Suprapubic skin (tissue), 4 donors: ENCODE measurements around the gene HFM1. TPM values are rescaled to one million over a fixed set of nuclear protein-coding genes. Genes with fewer than 3 reads are reported as not detected.
"Not testable (repeated sequence)": the region's sequence is repeated elsewhere in the genome, so short reads cannot be mapped to it uniquely, and the experiment has no call there.

ENCODE experiments used
- DNase-seq, 2 donors: peaks; one replicate each; pipeline ENCODE4 v3.0.0-alpha.2; 2019; ENCODE audit warnings: low spot score in 2 of 2
- H3K27ac ChIP-seq: fragments of 200-600 bp; sonication (generic); one replicate; pipeline ENCODE4 v1.5.1; 2019
- H3K27me3 ChIP-seq: fragments of 200-600 bp; sonication (generic); one replicate; pipeline ENCODE4 v1.5.1; 2019
- H3K36me3 ChIP-seq: fragments of 200-600 bp; sonication (generic); one replicate; pipeline ENCODE4 v1.5.1; 2019
- H3K4me1 ChIP-seq: fragments of 200-600 bp; sonication (generic); one replicate; pipeline ENCODE4 v1.5.1; 2019
- H3K4me3 ChIP-seq: fragments of 200-600 bp; sonication (generic); one replicate; pipeline ENCODE4 v1.5.1; 2019; ENCODE audit warnings: mild to moderate bottlenecking
- H3K9me3 ChIP-seq: fragments of 200-600 bp; sonication (generic); one replicate; pipeline ENCODE4 v1.5.1; 2019
- EP300 ChIP-seq: sonication (generic); formaldehyde crosslinking; IDR thresholded peaks from one replicate; pipeline ENCODE4 v1.6.1; 2017; ENCODE audit warnings: antibody characterized with exemption
- POLR2A ChIP-seq, 2 donors: fragments of 450-650 bp; IDR thresholded peaks; one replicate each; pipeline ENCODE4 v1.6.1; 2017; ENCODE audit warnings: antibody characterized with exemption in 2 of 2, mild to moderate bottlenecking in 2 of 2, moderate library complexity in 2 of 2
- POLR2AphosphoS5 ChIP-seq, 3 donors: sonication (generic); formaldehyde crosslinking; IDR thresholded peaks; one replicate each; pipeline ENCODE4 v1.6.1; 2017; ENCODE audit warnings: antibody characterized with exemption in 3 of 3
- WGBS: methylation state at CpG from one replicate; pipeline ENCODE4 v1.1.5; 2018; 5-methylcytosine and 5-hydroxymethylcytosine counted together
- total RNA-seq, 4 donors: library from RNA; depleted of rRNA; stranded (reverse); fragments of >200 nt; gene quantifications; one replicate each; pipeline ENCODE4 v1.1.0, GENCODE V29; 2016
- TF ChIP-seq, protein P1 (sequence below), 2 donors: fragments of 200-600 bp in 1 of 2; fragments of 450-650 bp in 1 of 2; sonication (generic) in 1 of 2; IDR thresholded peaks; one replicate each; pipeline ENCODE4 v1.5.1; 2016 to 2019; ENCODE audit warnings: antibody characterized with exemption in 2 of 2, mild to moderate bottlenecking in 1 of 2, moderate library complexity in 1 of 2

The HFM1 gene
- total RNA-seq, 4 donors from 2014 or later, result 1.0 TPM; not detected in 3

DNA sequence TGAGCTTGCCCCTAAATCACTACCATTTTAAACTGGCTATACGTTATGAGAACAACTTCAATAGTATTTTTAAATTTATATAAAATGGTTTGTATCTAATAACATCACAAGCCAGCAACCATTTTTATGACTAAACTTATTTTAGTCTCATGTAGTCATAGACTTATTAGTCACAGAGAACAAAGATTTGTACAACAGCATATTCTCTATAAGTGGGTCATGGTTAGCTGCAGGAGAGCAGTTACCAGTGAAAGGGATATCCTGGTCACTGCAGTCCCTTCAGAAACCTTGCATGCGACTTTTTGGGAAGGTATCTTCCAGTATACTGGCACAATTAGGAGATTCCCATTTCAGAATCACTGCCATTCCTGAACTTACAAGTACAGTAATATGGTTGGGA is 90.0 kb downstream of the HFM1 start:
- H3K27me3 ChIP-seq, result no peaks in the 10 kb centered on the region
- H3K27ac ChIP-seq, result no peak overlapping the region
- H3K4me1 ChIP-seq, result no peaks in the 10 kb centered on the region
- no peaks in the 10 kb centered on the region for H3K36me3 ChIP-seq
- WGBS, result 85% methylated on average over 2 of the region's 2 CpGs
- DNase-seq, result no peak
- no peak overlapping the region for H3K4me3 ChIP-seq
- TF ChIP-seq POLR2A (IDR thresholded peaks at IDR 0.05), result no peak
- TF ChIP-seq POLR2AphosphoS5 (IDR thresholded peaks at IDR 0.05), result no peak
- TF ChIP-seq EP300, result no peak
- TF ChIP-seq, protein P1, sequence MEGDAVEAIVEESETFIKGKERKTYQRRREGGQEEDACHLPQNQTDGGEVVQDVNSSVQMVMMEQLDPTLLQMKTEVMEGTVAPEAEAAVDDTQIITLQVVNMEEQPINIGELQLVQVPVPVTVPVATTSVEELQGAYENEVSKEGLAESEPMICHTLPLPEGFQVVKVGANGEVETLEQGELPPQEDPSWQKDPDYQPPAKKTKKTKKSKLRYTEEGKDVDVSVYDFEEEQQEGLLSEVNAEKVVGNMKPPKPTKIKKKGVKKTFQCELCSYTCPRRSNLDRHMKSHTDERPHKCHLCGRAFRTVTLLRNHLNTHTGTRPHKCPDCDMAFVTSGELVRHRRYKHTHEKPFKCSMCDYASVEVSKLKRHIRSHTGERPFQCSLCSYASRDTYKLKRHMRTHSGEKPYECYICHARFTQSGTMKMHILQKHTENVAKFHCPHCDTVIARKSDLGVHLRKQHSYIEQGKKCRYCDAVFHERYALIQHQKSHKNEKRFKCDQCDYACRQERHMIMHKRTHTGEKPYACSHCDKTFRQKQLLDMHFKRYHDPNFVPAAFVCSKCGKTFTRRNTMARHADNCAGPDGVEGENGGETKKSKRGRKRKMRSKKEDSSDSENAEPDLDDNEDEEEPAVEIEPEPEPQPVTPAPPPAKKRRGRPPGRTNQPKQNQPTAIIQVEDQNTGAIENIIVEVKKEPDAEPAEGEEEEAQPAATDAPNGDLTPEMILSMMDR (IDR thresholded peaks at IDR 0.05), result no peak
- H3K9me3 ChIP-seq, result no peaks in the 10 kb centered on the region

- no peaks in the 10 kb centered on the region for H3K36me3 ChIP-seq
- H3K4me3 ChIP-seq, result no peak overlapping the region
- no peaks in the 10 kb centered on the region for H3K4me1 ChIP-seq
- H3K9me3 ChIP-seq, result peaks cover 4% of the 10 kb centered on the region
- TF ChIP-seq POLR2A (IDR thresholded peaks at IDR 0.05), result no peak
- TF ChIP-seq POLR2AphosphoS5 (IDR thresholded peaks at IDR 0.05), result no peak
- TF ChIP-seq, protein P1 (IDR thresholded peaks at IDR 0.05), result no peak
- TF ChIP-seq EP300, result no peak
- 81% methylated on average over 2 of the region's 2 CpGs for WGBS
- DNase-seq, result no peak
- no peak overlapping the region for H3K27ac ChIP-seq
- H3K27me3 ChIP-seq, result no peaks in the 10 kb centered on the region
Observed at GRCh38 chr1:91311672-91312071, 93.0 kb downstream of the HFM1 start.

- no peak for DNase-seq
- no peaks in the 10 kb centered on the region for H3K27me3 ChIP-seq
- H3K36me3 ChIP-seq, result no peaks in the 10 kb centered on the region
- H3K4me3 ChIP-seq, result no peak overlapping the region
- TF ChIP-seq, protein P1 (IDR thresholded peaks at IDR 0.05), result no peak
- TF ChIP-seq POLR2A (IDR thresholded peaks at IDR 0.05), result no peak
- TF ChIP-seq POLR2AphosphoS5 (IDR thresholded peaks at IDR 0.05), result no peak
- no peak for TF ChIP-seq EP300
- H3K4me1 ChIP-seq, result no peaks in the 10 kb centered on the region
- H3K27ac ChIP-seq, result no peak overlapping the region
- H3K9me3 ChIP-seq, result peaks cover 4% of the 10 kb centered on the region
Observed at GRCh38 chr1:91308544-91308943, 96.1 kb downstream of the HFM1 start.

- Histone ChIP-seq H3K36me3 (no peaks in the 10 kb centered on the region), H3K27ac (no peak overlapping the region), H3K4me3 (no peak overlapping the region), H3K4me1 (no peaks in the 10 kb centered on the region), H3K9me3 (peaks cover 4% of the 10 kb centered on the region), H3K27me3 (no peaks in the 10 kb centered on the region)
- TF ChIP-seq POLR2A (IDR thresholded peaks at IDR 0.05) (no peak), EP300 (no peak), POLR2AphosphoS5 (IDR thresholded peaks at IDR 0.05) (no peak)
- TF ChIP-seq, protein P1 (IDR thresholded peaks at IDR 0.05), result no peak
- whole genome bisulfite sequencing, result 97% methylated on average over 1 of the region's 1 CpG
- no peak for DNase-seq
Observed at GRCh38 chr1:91307784-91308409, 96.7 kb downstream of the HFM1 start.

DNA sequence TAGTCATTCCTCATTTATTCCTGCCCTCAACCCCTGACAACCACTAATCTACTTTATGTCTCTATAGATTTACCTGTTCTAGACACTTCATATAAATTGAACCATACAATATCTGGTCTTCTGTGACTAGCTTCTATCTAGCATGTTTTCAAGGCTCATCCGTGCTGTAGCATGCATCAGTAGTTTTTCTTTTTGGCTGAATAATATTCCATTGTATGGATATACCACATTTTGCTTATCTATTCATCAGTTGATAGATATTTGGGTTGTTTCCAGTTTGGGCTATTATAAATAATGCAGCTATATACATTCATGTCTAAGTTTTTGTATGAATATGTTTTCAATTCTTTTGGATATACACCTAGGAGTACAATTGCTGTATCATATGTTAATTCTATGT is 101.5 kb downstream of the HFM1 start:
- no peak for DNase-seq
- WGBS, result 93% methylated on average over 1 of the region's 1 CpG
- H3K4me3 ChIP-seq, result no peak overlapping the region
- H3K9me3 ChIP-seq, result peaks cover 4% of the 10 kb centered on the region
- no peaks in the 10 kb centered on the region for H3K27me3 ChIP-seq
- H3K27ac ChIP-seq, result no peak overlapping the region
- TF ChIP-seq POLR2A (IDR thresholded peaks at IDR 0.05) (no peak), POLR2AphosphoS5 (IDR thresholded peaks at IDR 0.05) (no peak), EP300 (no peak)
- H3K4me1 ChIP-seq, result no peaks in the 10 kb centered on the region
- no peaks in the 10 kb centered on the region for H3K36me3 ChIP-seq

DNA sequence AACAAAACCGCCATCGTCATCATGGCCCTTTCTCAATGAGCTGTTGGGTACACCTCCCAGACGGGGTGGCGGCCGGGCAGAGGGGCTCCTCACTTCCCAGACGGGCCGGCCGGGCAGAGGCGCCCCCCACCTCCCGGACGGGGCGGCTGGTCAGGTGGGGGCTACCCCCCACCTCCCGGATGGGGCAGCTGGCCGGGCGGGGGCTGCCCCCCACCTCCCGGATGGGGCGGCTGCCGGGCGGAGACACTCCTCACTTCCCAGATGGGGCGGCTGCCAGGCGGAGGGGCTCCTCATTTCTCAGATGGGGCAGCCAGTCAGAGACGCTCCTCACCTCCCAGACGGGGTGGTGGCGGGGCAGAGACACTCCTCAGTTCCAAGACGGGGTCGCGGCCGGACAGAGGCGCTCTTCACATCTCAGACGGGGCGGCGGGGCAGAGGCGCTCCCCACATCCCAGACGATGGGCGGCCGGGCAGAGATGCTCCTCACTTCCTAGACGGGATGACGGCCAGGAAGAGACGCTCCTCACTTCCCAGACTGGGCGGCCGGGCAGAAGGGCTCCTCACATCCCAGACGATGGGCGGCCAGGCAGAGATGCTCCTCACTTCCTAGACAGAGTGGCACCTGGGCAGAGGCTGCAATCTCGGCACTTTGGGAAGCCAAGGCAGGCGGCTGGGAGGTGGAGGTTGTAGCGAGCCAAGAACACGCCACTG is 115.6 kb downstream of the HFM1 start:
- WGBS, result 86% methylated on average over 17 of the region's 47 CpGs
- H3K4me1 ChIP-seq, DNase-seq, H3K36me3 ChIP-seq, H3K27me3 ChIP-seq, H3K4me3 ChIP-seq, H3K27ac ChIP-seq, H3K9me3 ChIP-seq: not testable (repeated sequence)

DNA sequence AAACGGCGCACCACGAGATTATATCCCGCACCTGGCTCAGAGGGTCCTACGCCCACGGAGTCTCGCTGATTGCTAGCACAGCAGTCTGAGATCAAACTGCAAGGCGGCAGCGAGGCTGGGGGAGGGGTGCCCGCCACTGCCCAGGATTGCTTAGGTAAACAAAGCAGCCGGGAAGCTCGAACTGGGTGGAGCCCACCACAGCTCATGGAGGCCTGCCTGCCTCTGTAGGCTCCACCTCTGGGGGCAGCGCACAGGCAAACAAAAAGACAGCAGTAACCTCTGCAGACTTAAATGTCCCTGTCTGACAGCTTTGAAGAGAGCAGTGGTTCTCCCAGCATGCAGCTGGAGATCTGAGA is 117.7 kb downstream of the HFM1 start:
- not testable (repeated sequence) for H3K4me1 ChIP-seq, H3K27ac ChIP-seq, H3K4me3 ChIP-seq, DNase-seq, H3K36me3 ChIP-seq, H3K9me3 ChIP-seq, H3K27me3 ChIP-seq
- no CpG with 5 or more reads among the region's 13 CpGs for WGBS

DNA sequence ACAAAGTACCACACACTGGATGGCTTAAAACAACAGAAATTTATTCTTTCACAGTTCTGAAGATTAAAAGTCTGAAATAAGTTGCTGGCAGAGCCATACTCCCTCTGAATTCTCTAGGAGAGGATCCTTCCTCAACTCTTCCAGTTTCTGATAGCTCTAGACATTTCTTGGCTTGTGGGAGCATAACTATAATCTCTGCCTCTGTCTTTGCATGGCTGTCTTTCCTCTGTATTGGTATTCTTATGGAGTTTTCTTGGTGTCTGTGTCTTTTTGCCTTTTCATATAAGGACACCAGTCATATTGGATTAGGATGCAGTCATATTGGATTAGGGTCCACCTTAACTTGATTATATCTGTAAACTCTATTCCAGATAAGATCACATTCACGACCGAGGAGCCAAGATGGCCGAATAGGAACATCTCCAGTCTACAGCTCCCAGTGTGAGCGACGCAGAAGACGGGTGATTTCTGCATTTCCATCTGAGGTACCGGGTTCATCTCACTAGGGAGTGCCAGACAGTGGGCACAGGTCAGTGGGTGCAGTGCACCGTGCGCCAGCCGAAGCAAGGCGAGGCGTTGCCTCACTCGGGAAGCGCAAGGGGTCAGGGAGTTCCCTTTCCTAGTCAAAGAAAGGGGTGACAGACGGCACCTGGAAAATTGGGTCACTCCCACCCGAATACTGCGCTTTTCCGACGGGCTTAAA is 118.2 kb downstream of the HFM1 start:
- H3K9me3 ChIP-seq, DNase-seq, H3K27ac ChIP-seq, H3K27me3 ChIP-seq, H3K36me3 ChIP-seq, H3K4me1 ChIP-seq, H3K4me3 ChIP-seq: not testable (repeated sequence)
- 96% methylated on average over 9 of the region's 19 CpGs for WGBS
